K562 (cell line): Measurements from ENCODE around the gene RBM3. TPM values are rescaled to one million over a fixed set of nuclear protein-coding genes. Genes with fewer than 3 reads are reported as not detected.

Experiments
- CAMTA2 ChIP-seq: fragments of 250-450 bp; sonication (Bioruptor Pico); conservative IDR thresholded peaks from 2 replicates; pipeline ENCODE4 v1.5.1; 2022
- CEBPZ ChIP-seq: fragments of 150-350 bp; IDR thresholded peaks from 2 replicates; pipeline ENCODE4 v1.6.1; 2014; ENCODE audit warnings: low read depth, mild to moderate bottlenecking, low read length, borderline replicate concordance
- CREBBP ChIP-seq: IDR thresholded peaks from one replicate; pipeline ENCODE4 v1.6.1; 2012; ENCODE audit warnings: low read depth, mild to moderate bottlenecking, control low read depth, inconsistent platforms, low read length
- CUX1 ChIP-seq: fragments of 200-800 bp; sonication (Bioruptor generic); IDR thresholded peaks from 2 replicates; pipeline ENCODE4 v1.6.1; 2016; ENCODE audit warnings: missing genetic modification characterization, missing compliant biosample characterization
- DDX20 ChIP-seq: fragments of 450-650 bp; IDR thresholded peaks from 2 replicates; pipeline ENCODE4 v1.6.1; 2016; ENCODE audit warnings: missing genetic modification characterization, low read depth, mild to moderate bottlenecking, missing compliant biosample characterization, moderate library complexity
- EP400 ChIP-seq: fragments of 450-650 bp; IDR thresholded peaks from 2 replicates; pipeline ENCODE4 v1.6.1; 2017; ENCODE audit warnings: antibody characterized with exemption, mild to moderate bottlenecking, moderate library complexity
- GTF2F1 ChIP-seq: IDR thresholded peaks from 2 replicates; pipeline ENCODE4 v1.6.1; 2011; ENCODE audit warnings: low read depth, low read length, improper control_type of control experiment
- ID3 ChIP-seq, 2 experiments: fragments of 250-450 bp in 1 of 2; fragments of 450-650 bp in 1 of 2; sonication (Bioruptor Pico) in 1 of 2; IDR thresholded peaks; 2 replicates each; pipeline versions ENCODE4 v1.6.1 to v1.8.0; 2016 to 2021; ENCODE audit warnings: mild to moderate bottlenecking in 2 of 2, moderate library complexity in 2 of 2, missing compliant biosample characterization in 1 of 2, missing genetic modification characterization in 1 of 2
- LEF1 ChIP-seq: fragments of 450-650 bp; IDR thresholded peaks from 2 replicates; pipeline ENCODE4 v1.6.1; 2016; ENCODE audit warnings: mild to moderate bottlenecking
- MAZ ChIP-seq, 2 experiments: fragments of 450-650 bp in 1 of 2; sonication (generic) in 1 of 2; formaldehyde crosslinking; IDR thresholded peaks in 1 of 2; conservative IDR thresholded peaks in 1 of 2; 2 replicates each; pipeline versions ENCODE4 v1.4.0 to v1.5.0; 2020; ENCODE audit warnings: mild to moderate bottlenecking in 1 of 2, missing genetic modification reagents in 1 of 2
- NEUROD1 ChIP-seq: fragments of 150-350 bp; IDR thresholded peaks from 2 replicates; pipeline ENCODE4 v1.6.1; 2014; ENCODE audit warnings: borderline replicate concordance, low read length, low read depth; ENCODE audit not compliant: partially characterized antibody
- NFRKB ChIP-seq: fragments of 450-650 bp; IDR thresholded peaks from 2 replicates; pipeline ENCODE4 v1.6.1; 2016; ENCODE audit warnings: low read depth
- NR1H2 ChIP-seq: sonication (generic); formaldehyde crosslinking; IDR thresholded peaks from 2 replicates; pipeline ENCODE4 v1.4.0; 2020; ENCODE audit warnings: mild to moderate bottlenecking, missing genetic modification reagents
- PTTG1 ChIP-seq: fragments of 450-650 bp; IDR thresholded peaks from 2 replicates; pipeline ENCODE4 v1.6.1; 2016; ENCODE audit warnings: low read depth, mild to moderate bottlenecking, missing genetic modification characterization, missing compliant biosample characterization
- RBM39 ChIP-seq: fragments of 200-400 bp; formaldehyde crosslinking; optimal IDR thresholded peaks from 2 replicates; pipeline ENCODE3; 2018; ENCODE audit warnings: low read depth, low read length
- ZFP36 ChIP-seq: fragments of 150-350 bp; IDR thresholded peaks from 2 replicates; pipeline ENCODE4 v1.6.1; 2018; ENCODE audit warnings: low read length, low read depth; ENCODE audit not compliant: partially characterized antibody
- ZNF431 ChIP-seq: sonication (generic); formaldehyde crosslinking; IDR thresholded peaks from 2 replicates; pipeline ENCODE4 v1.8.0; 2022; ENCODE audit warnings: mild to moderate bottlenecking, missing genetic modification reagents
- ZNF444 ChIP-seq: fragments of 250-450 bp; sonication (Bioruptor Pico); IDR thresholded peaks from 2 replicates; pipeline ENCODE4 v1.4.0; 2020; ENCODE audit warnings: mild to moderate bottlenecking, moderate library complexity
- ZNF699 ChIP-seq: fragments of 250-450 bp; sonication (Bioruptor Pico); IDR thresholded peaks from 2 replicates; pipeline ENCODE4 v1.8.0; 2021; ENCODE audit warnings: mild to moderate bottlenecking, moderate library complexity; ENCODE audit not compliant: insufficient replicate concordance
- ZNF77 ChIP-seq: fragments of 250-450 bp; sonication (Bioruptor Pico); IDR thresholded peaks from 2 replicates; pipeline ENCODE4 v1.5.0; 2020
- polyA plus RNA-seq, 8 experiments: library from polyadenylated mRNA; depleted of rRNA in 4 of 8; stranded (reverse) in 5 of 8; unstranded in 3 of 8; fragments of >200 nt; fragmentation: Nextera tagmentation in 2 of 8; fragmentation: Illumina TruSeq in 1 of 8; extraction: Ambion mirVana in 2 of 8; extraction: Trizol in 1 of 8; gene quantifications; 2 replicates each; pipeline versions ENCODE4 v1.2.1 to v1.2.3, GENCODE V29; 2011 to 2014; ENCODE audit warnings: inconsistent platforms in 1 of 8, missing spikeins in 1 of 8
- total RNA-seq, 7 experiments: library from RNA; depleted of rRNA in 6 of 7; stranded (reverse); fragments of >200 nt in 6 of 7; fragmentation: Illumina TruSeq in 2 of 7; extraction: Trizol in 2 of 7; gene quantifications; 2 replicates each; pipeline versions ENCODE4 v1.2.1 to v1.2.3, GENCODE V29; 2011 to 2021; ENCODE audit warnings: low replicate concordance in 1 of 7

RBM3 gene
- total and polyA plus RNA-seq, 9 of the 15 experiments (the other 6 are each of a cell fraction or from before 2014, with no cell fraction given) = 70.3 to 272 (median 209) TPM

GRCh38 chrX:48539345-48540027 lies 34.8 kb upstream of the RBM3 start, which contains the start of gene TBC1D25 (continued):
- TF ChIP-seq ZNF431 (no peak), EP400 (peak; percentile 63), CUX1 (CRISPR knock-in tag) (no peak), ZNF444 (no peak), CAMTA2 (CRISPR knock-in tag) (no peak), RBM39 (no peak), NEUROD1 (peak; percentile 13), NFRKB (no peak), ZNF77 (CRISPR knock-in tag) (no peak), NR1H2 (no peak), ID3 (CRISPR knock-in tag; IDR thresholded peaks at IDR 0.05) (no peak), ID3 (tag; IDR thresholded peaks at IDR 0.05) (no peak), MAZ (CRISPR knock-in tag; conservative IDR thresholded peaks at IDR 0.05 in 1 of 2, IDR thresholded peaks at IDR 0.05 in 1 of 2) (peak; percentile 36 to 76; a peak in 2 of 4 replicates), PTTG1 (tag) (no peak), ZFP36 (no peak), CEBPZ (no peak), CREBBP (no peak), LEF1 (no peak), GTF2F1 (no peak), DDX20 (tag) (no peak), ZNF699 (CRISPR knock-in tag) (no peak)
